Muscle layer of duodenum (tissue), 2 donors: ENCODE data around the gene UNC13C.
"Not testable (repeated sequence)": the region's sequence is repeated elsewhere in the genome, so short reads cannot be mapped to it uniquely, and the experiment has no call there.

Experiments used
- H3K27ac ChIP-seq: one replicate; pipeline ENCODE4 v1.7.0; 2013; ENCODE audit warnings: mild to moderate bottlenecking, low read length
- H3K27me3 ChIP-seq: one replicate; pipeline ENCODE4 v1.7.0; 2013; ENCODE audit warnings: low read depth, mild to moderate bottlenecking, control low read depth, low read length
- H3K36me3 ChIP-seq, 2 donors: one replicate each; pipeline ENCODE4 v1.7.0; 2013; ENCODE audit warnings: low read length in 2 of 2, control low read depth in 1 of 2, mild to moderate bottlenecking in 1 of 2; ENCODE audit not compliant: insufficient read depth in 2 of 2, control insufficient read depth in 1 of 2
- H3K4me1 ChIP-seq, 2 donors: one replicate each; pipeline ENCODE4 v1.7.0; 2013; ENCODE audit warnings: low read length in 2 of 2, mild to moderate bottlenecking in 2 of 2, control low read depth in 1 of 2, moderate library complexity in 1 of 2; ENCODE audit not compliant: insufficient read depth in 2 of 2, control insufficient read depth in 1 of 2
- H3K4me3 ChIP-seq, 2 donors: one replicate each; pipeline ENCODE4 v1.7.0; 2013; ENCODE audit warnings: low read length in 2 of 2, low read depth in 1 of 2, mild to moderate bottlenecking in 1 of 2
- H3K9me3 ChIP-seq, 2 donors: one replicate each; pipeline ENCODE4 v1.7.0; 2013; ENCODE audit warnings: low read length in 2 of 2, control low read depth in 1 of 2, mild to moderate bottlenecking in 1 of 2; ENCODE audit not compliant: control insufficient read depth in 1 of 2
- donor health status: healthy.

UNC13C gene

GRCh38 chr15:54374184-54374952, 396.1 kb downstream of the UNC13C start:
- H3K27me3 ChIP-seq = no peaks in the 10 kb centered on the region
- H3K36me3 ChIP-seq = no peaks in the 10 kb centered on the region
- no peak overlapping the region for H3K27ac ChIP-seq
- H3K4me1 ChIP-seq = no peaks in the 10 kb centered on the region
- peaks cover 0 to 6% of the 10 kb centered on the region in 2 donors for H3K9me3 ChIP-seq
- no peak overlapping the region for H3K4me3 ChIP-seq

DNA sequence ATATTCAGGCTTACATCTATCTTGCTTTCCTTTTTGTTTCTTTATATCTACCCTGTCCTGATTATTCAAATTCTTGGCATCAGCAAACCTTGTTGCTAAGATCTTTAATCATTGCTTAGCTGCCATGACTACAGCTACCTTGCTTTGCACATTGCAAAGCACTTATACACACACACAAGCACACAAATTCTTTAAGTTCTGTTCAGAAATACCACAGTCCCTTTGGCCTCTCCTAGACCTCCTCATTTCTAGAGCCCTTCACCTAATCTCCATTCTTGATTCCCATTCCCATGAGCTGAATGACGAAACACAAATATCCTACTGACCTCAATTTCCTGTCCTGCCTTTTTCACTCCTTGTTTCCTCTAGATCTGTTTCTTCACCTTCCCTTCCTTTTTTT, 409.6 kb downstream of the UNC13C start:
- no peaks in the 10 kb centered on the region for H3K9me3 ChIP-seq
- no peaks in the 10 kb centered on the region for H3K36me3 ChIP-seq
- peaks cover 0 to 12% of the 10 kb centered on the region in 2 donors for H3K4me1 ChIP-seq
- H3K27ac ChIP-seq = no peak overlapping the region
- H3K27me3 ChIP-seq = no peaks in the 10 kb centered on the region
- no peak overlapping the region for H3K4me3 ChIP-seq

DNA sequence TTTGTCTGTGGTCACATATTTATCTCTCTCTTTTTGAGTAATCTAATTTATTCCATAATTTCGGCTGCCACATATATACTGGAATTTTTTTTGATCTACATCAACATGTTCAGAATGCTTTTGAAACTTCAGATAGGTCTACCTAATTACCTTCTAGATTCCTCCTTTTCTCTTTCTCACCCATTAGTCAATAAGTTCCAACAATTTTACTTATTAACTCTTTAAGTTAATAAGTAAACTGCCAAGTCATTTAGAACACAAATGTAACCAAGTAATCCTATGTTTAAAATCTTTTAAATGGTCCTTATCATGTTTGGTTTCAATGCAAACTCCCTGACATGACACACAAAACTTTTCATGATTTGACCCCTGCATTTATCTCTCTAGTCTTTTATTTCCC, 410.5 kb downstream of the UNC13C start:
- no peak overlapping the region for H3K27ac ChIP-seq
- no peaks in the 10 kb centered on the region for H3K9me3 ChIP-seq
- no peak overlapping the region for H3K4me3 ChIP-seq
- H3K4me1 ChIP-seq = peaks cover 0 to 12% of the 10 kb centered on the region in 2 donors
- H3K27me3 ChIP-seq = no peaks in the 10 kb centered on the region
- no peaks in the 10 kb centered on the region for H3K36me3 ChIP-seq

DNA sequence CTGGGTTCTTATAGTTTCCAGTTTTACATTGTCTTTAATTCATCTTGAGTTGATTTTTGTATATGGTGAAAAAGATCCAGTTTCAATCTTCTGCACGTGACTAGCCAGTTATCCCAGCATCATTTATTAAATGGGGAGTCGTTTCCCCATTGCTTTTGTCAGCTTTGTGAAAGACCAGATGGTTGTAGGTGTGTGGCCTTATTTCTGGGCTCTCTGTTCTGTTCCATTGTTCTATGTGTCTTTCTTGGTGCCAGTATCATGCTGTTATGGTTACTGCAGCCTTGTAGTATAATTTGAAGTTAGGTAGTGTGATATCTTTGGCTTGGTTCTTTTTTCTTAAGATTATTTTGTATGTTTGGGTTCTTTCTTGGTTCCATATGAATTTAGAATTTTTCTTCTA, 432.2 kb downstream of the UNC13C start:
- H3K27ac ChIP-seq = no peak overlapping the region
- no peak overlapping the region for H3K4me3 ChIP-seq
- no peaks in the 10 kb centered on the region for H3K27me3 ChIP-seq

DNA sequence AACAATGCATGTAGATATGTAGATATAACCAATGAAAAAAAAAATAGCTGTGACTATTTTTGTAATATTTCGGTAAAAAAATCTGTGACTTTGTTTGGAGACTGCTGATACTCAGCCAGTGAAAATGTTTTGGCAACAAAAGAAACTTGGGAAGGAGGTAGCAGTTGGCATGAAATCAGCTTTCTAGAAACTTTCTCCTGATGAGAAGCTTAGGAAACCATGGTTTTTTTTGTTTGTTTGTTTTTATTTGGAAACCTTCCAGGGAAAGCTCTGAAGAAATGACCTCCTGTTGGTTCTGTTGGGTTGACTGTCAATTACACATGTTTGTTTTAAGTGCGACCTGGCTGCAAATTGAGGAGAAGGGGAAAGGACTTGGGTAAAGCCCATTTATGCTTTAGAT, 445.9 kb downstream of the UNC13C start:
- Histone ChIP-seq H3K4me1 (no peaks in the 10 kb centered on the region), H3K36me3 (no peaks in the 10 kb centered on the region), H3K27ac (no peak overlapping the region), H3K4me3 (no peak overlapping the region), H3K9me3 (no peaks in the 10 kb centered on the region), H3K27me3 (no peaks in the 10 kb centered on the region)

More for the DNA sequence above, 432.2 kb downstream of the UNC13C start:
- Histone ChIP-seq H3K36me3 (no peaks in the 10 kb centered on the region), H3K9me3 (no peaks in the 10 kb centered on the region), H3K4me1 (no peaks in the 10 kb centered on the region)

DNA sequence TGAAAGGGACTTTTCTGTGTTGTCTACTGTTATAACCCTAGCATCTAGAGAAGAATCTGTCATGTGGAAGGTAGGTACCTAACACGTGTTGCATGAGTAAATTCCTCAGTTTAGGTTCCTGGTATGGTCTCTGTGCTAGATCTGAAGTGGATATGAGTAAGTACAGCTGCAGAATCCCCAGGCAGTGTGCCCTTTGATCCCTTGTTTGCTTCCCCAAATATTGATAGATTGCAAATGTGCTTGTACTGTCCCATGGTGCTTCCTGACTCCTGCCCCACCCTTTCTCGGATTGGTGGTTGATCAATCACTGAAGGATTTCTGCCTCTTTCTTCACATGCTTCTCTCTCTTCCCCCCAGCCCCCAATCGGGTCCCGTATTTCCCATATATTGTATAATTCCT, 450.4 kb downstream of the UNC13C start:
- Histone ChIP-seq H3K27ac (no peak overlapping the region), H3K9me3 (no peaks in the 10 kb centered on the region), H3K4me1 (no peaks in the 10 kb centered on the region), H3K36me3 (no peaks in the 10 kb centered on the region), H3K4me3 (no peak overlapping the region), H3K27me3 (no peaks in the 10 kb centered on the region)

- H3K27me3 ChIP-seq, H3K36me3 ChIP-seq, H3K4me1 ChIP-seq, H3K4me3 ChIP-seq, H3K27ac ChIP-seq: not testable (repeated sequence)
- peaks cover 0 to 24% of the 10 kb centered on the region in 2 donors for H3K9me3 ChIP-seq
These were observed 472.0 kb downstream of the UNC13C start for GRCh38 chr15:54450288-54450687.

DNA sequence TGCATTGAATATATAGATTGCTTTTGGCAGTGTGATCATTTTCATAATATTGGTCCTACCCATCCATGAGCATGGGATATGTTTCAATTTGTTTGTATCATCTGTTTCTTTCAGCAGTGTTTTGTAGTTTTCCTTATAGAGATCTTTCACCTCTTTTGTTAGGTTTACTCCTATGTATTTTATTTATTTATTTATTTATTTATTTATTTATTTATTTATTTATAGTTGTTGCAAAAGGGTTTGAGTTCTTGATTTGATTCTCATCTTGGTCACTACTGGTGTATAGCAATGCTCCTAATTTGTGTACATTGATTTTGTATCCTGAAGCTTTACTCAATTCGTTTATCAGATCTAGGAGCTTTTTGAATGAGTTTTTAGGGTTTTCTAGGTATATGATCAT, 478.2 kb downstream of the UNC13C start:
- Histone ChIP-seq H3K27ac (no peak overlapping the region), H3K27me3 (no peaks in the 10 kb centered on the region), H3K36me3 (no peaks in the 10 kb centered on the region), H3K4me3 (no peak overlapping the region), H3K4me1 (no peaks in the 10 kb centered on the region), H3K9me3 (peaks cover 0 to 39% of the 10 kb centered on the region in 2 donors)

GRCh38 chr15:54462511-54462913, 484.3 kb downstream of the UNC13C start:
- Histone ChIP-seq H3K4me1 (no peaks in the 10 kb centered on the region), H3K9me3 (peaks cover 0 to 18% of the 10 kb centered on the region in 2 donors), H3K27ac (no peak overlapping the region), H3K36me3 (no peaks in the 10 kb centered on the region), H3K27me3 (no peaks in the 10 kb centered on the region), H3K4me3 (no peak overlapping the region)

- H3K9me3 ChIP-seq = peaks cover 0 to 9% of the 10 kb centered on the region in 2 donors
- no peaks in the 10 kb centered on the region for H3K4me1 ChIP-seq
- H3K27ac ChIP-seq = no peak overlapping the region
- H3K27me3 ChIP-seq = no peaks in the 10 kb centered on the region
- no peaks in the 10 kb centered on the region for H3K36me3 ChIP-seq
- no peak overlapping the region for H3K4me3 ChIP-seq
These were observed 503.6 kb downstream of the UNC13C start for GRCh38 chr15:54481819-54482218.

- Histone ChIP-seq H3K36me3 (no peaks in the 10 kb centered on the region), H3K27me3 (no peaks in the 10 kb centered on the region), H3K4me1 (no peaks in the 10 kb centered on the region)
These were observed 504.0 kb downstream of the UNC13C start for GRCh38 chr15:54482251-54482650.

GRCh38 chr15:54500330-54500729, 522.1 kb downstream of the UNC13C start:
- H3K9me3 ChIP-seq = no peaks in the 10 kb centered on the region
- H3K36me3 ChIP-seq = no peaks in the 10 kb centered on the region
- H3K4me3 ChIP-seq = no peak overlapping the region
- H3K4me1 ChIP-seq = no peaks in the 10 kb centered on the region
- H3K27me3 ChIP-seq = no peaks in the 10 kb centered on the region
- H3K27ac ChIP-seq = no peak overlapping the region

More at GRCh38 chr15:54482251-54482650, 504.0 kb downstream of the UNC13C start:
- Histone ChIP-seq H3K27ac (no peak overlapping the region), H3K9me3 (peaks cover 0 to 9% of the 10 kb centered on the region in 2 donors), H3K4me3 (no peak overlapping the region)
